ENCODE measurements around the gene MAST4. TPM values are rescaled to one million over a fixed set of nuclear protein-coding genes. Genes with fewer than 3 reads are reported as not detected.

MAST4 gene
- total and polyA plus RNA-seq, 2 of the 4 experiments (the other 2 are of a cell fraction) = 4.8 to 6.8 TPM

- H3K9ac ChIP-seq (ENCODE audit: low read depth, low read length) = no peak overlapping the region
- no CpG with 5 or more reads among the region's 1 CpG for WGBS, 2 experiments (ENCODE audit: extremely low coverage in 2 of 2, insufficient read length in 1 of 2)
- intact Hi-C loops (cut with micrococcal nuclease) = loop anchor here (2.0 kb wide), 1 partner anchor 16 kb away; no protein-coding TSS in a partner anchor
- no peak overlapping the region for H3K4me2 ChIP-seq (ENCODE audit: low read depth, low read length)
- dilution Hi-C loops (cut with HindIII; ENCODE audit: low sequenced_read_pairs, unreplicated experiment) = no loop called here
- H2BK120ac ChIP-seq (ENCODE audit: low read depth, low read length) = no peak overlapping the region
- H3K18ac ChIP-seq (ENCODE audit: low read depth, low read length) = no peak overlapping the region
- TF ChIP-seq MAFK (IDR thresholded peaks at IDR 0.05; ENCODE audit: low read depth, low read length) (no peak), USF2 (IDR thresholded peaks at IDR 0.05; ENCODE audit: low read depth, low read length) (no peak), BHLHE40 (IDR thresholded peaks at IDR 0.05; ENCODE audit: low read depth, low read length) (no peak)
- DNase-seq (no peak), ATAC-seq (ENCODE audit: low read depth) (no peak)
- peaks cover 4 to 8% of the 10 kb centered on the region in 2 experiments; a peak in 1 of 4 replicates for H3K79me1 ChIP-seq (ENCODE audit: low read depth in 1 of 2, low read length in 2 of 2)
- no peak overlapping the region for H2BK15ac ChIP-seq (ENCODE audit: low read depth, low read length)
- H2AK9ac ChIP-seq (replicated peaks; ENCODE audit: low read depth, low read length, poor library complexity) = no peak overlapping the region
- H3K14ac ChIP-seq (replicated peaks; ENCODE audit: low read depth, low read length) = no peak overlapping the region
- CTCF ChIA-PET = interaction anchor here (0.6 kb wide), 1 partner anchor 67 kb away, joined by 3 read pairs; no protein-coding TSS in a partner anchor
- BruUV-seq (replicated peaks) = no TSS peak
- no peaks in the 10 kb centered on the region for H3K9me1 ChIP-seq (ENCODE audit: insufficient read depth, low read length)
- H2AFZ ChIP-seq (replicated peaks; ENCODE audit: low read length, poor library complexity) = no peak overlapping the region
- no peaks in the 10 kb centered on the region for H3K9me3 ChIP-seq (ENCODE audit: control insufficient read depth, insufficient read depth, low read length)
- no peak overlapping the region for H4K5ac ChIP-seq (ENCODE audit: low read depth, low read length)
- no peak overlapping the region for H2BK20ac ChIP-seq (ENCODE audit: low read depth, low read length)
- H3K27me3 ChIP-seq (ENCODE audit: control insufficient read depth, insufficient read depth, low read length) = no peaks in the 10 kb centered on the region
- no peak overlapping the region for H3K23ac ChIP-seq (ENCODE audit: low read depth, low read length)
- POLR2A ChIA-PET (ENCODE audit: unreplicated experiment) = no interaction called here
- no peak overlapping the region for H3K4me3 ChIP-seq (ENCODE audit: insufficient read depth, low read depth, low read length)
- no peak overlapping the region for H2AK5ac ChIP-seq (ENCODE audit: low read depth, low read length)
- no peaks in the 10 kb centered on the region for H4K20me1 ChIP-seq (ENCODE audit: insufficient read depth, low read length)
- no peak overlapping the region for H3K56ac ChIP-seq (ENCODE audit: extremely low read depth, insufficient read depth, low read length)
- no peak overlapping the region for H4K8ac ChIP-seq (ENCODE audit: low read depth in 2 of 2, low read length in 2 of 2)
- H3K4me1 ChIP-seq (ENCODE audit: control insufficient read depth, insufficient read depth, low read length) = peaks cover 2% of the 10 kb centered on the region; the same call in 1 of the 2 replicates
- H2BK5ac ChIP-seq (ENCODE audit: low read depth, low read length, poor library complexity, severe bottlenecking) = no peak overlapping the region
- H4K91ac ChIP-seq (ENCODE audit: insufficient read depth, low read depth, low read length) = no peak overlapping the region
- no peak overlapping the region for H3K27ac ChIP-seq (ENCODE audit: insufficient read depth, low read length)
- no peak overlapping the region for H3K4ac ChIP-seq (ENCODE audit: low read depth, low read length)
- no peaks in the 10 kb centered on the region for H3K36me3 ChIP-seq (ENCODE audit: control insufficient read depth, insufficient read depth, low read length)
- in situ Hi-C loops (cut with MboI; ENCODE audit: low sequenced_read_pairs) = no loop called here
Observed at GRCh38 chr5:67082941-67083340, 486.7 kb downstream of the MAST4 start.

Data from IMR-90 (cell line).